ENCODE measurements around the gene FBXW8. TPM values are rescaled to one million over a fixed set of nuclear protein-coding genes. Genes with fewer than 3 reads are reported as not detected.

FBXW8 gene
- polyA plus RNA-seq, 3 donors = 22.0 to 23.7 (median 22.8) TPM

DNA sequence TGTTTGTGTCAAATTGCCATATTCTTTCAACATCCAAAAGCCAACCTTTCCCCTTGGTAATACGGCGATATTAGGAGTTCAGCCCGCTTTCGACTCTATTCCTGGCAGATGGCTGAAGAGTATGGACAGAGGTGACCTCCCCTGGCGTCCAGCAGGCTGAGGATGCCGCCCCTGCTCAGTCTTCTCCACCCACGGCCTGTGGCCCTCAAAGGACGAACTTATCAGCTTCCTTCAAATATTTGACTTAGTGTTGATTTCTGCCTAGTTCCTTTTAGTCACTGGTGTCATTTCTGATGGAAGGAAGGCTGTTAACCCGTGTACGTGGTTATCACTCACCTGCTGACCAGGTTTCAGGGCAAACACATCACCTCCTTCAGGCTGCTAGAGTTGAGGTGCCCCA is 123.5 kb downstream of the FBXW8 start:
- DNase-seq (ENCODE audit: low read depth in 3 of 3, low spot score in 2 of 3) = no peak

DNA sequence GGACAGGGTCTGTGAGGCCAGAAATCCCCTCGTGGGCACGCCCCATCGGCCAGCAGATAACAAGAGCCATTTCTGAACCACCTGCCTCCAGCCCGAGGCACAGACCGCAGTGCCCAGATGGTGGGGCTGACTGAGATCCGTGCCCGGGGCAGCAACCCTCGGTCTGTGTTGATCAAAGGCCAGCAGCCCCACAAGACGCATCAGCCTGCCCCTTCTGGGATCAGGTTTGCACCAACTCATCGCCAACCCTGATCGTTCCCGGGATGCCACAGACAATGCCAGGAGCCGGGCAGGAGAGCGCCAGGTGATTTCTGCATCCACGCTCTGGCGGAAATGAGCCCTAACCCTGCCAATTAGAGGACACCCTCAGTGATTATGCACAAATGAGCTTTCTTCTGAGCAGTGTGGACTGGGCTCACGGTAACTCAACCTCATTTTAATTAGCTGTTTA is 124.0 kb downstream of the FBXW8 start:
- no peak for DNase-seq (ENCODE audit: low read depth in 3 of 3, low spot score in 2 of 3)

GRCh38 chr12:117035287-117035686 is 124.5 kb downstream of the FBXW8 start:
- DNase-seq (ENCODE audit: low read depth in 3 of 3, low spot score in 2 of 3) = no peak

- no peak for DNase-seq (ENCODE audit: low read depth in 3 of 3, low spot score in 2 of 3)
Measured at GRCh38 chr12:117036046-117036445, 125.3 kb downstream of the FBXW8 start.

DNA sequence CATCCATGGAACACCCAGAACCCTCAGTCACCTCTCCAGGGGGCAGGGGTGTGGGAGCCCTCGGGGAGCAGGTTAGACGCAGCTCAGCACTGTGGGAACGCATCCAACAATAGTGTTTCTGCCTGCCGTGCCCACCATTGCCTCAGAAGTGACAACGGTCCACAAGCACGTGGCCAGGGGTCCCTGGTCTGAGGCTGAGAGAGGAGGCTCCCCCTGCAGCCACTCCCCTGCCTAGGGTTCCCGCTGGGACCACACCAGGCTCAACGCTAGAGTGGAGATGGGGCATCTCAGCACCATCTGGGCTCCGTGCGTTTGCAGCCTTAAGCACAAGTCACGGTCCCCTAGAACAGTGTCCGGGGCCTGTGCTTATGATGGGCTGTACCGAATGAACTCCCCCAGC is 125.8 kb downstream of the FBXW8 start:
- DNase-seq (ENCODE audit: low read depth in 3 of 3, low spot score in 2 of 3) = no peak

DNA sequence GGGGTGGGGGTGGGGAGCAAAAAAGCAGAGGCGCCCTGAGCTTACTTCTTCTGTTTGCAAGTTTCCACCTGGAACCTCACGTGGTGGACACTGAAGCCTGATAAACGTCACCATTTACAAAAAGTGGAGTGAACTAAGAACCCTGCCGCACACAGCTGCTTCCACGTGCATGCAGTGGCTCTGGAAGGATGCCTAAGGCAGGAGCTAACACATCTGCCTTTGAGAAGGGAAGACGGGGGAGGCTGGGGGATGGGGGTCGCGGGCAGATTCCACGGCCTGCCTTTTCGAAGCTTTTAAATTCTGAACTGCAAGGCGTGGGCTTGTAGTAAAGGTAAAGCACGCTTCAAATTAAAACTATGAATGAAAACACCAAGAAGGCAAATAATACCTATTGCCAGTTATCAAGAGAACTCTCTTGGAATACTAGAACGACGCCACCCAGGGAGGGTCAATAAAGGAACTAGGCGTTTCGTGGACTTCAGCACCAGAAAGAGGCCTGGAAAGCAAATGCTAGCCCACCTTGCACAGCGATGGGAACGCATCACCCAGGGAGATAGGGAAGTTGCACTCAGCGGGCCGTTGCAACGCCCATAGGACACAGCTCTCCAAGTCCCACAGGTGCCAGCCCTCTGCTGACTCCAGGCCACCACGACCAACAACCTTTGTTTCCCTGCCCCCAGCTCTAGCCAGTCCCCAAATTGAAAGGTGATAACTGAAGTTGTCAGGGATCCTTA is 126.7 kb downstream of the FBXW8 start:
- DNase-seq (ENCODE audit: low read depth in 3 of 3, low spot score in 2 of 3) = no peak

GRCh38 chr12:117038023-117038680 is 127.4 kb downstream of the FBXW8 start:
- no peak for DNase-seq (ENCODE audit: low read depth in 3 of 3, low spot score in 2 of 3)

DNA sequence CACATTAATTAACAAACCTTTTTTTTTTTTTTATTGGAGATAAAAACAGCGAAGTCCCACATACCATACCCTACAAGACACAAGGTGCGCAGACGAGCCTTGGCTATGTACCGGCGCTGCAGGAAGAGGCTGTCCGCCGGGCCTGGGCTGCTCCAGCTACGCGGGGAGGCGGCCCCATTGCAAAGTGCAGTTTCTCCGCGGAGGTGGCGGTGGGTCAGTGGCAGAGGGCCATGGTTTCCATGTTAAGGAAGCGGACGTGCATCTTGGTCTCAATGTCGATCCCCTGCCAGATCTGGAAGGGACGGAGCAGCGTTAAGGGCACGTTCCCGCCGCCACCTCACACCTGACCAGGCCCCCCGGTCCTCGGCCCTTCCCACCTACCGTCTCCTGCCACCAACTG is 128.2 kb downstream of the FBXW8 start:
- no peak for DNase-seq (ENCODE audit: low read depth in 3 of 3, low spot score in 2 of 3)

DNA sequence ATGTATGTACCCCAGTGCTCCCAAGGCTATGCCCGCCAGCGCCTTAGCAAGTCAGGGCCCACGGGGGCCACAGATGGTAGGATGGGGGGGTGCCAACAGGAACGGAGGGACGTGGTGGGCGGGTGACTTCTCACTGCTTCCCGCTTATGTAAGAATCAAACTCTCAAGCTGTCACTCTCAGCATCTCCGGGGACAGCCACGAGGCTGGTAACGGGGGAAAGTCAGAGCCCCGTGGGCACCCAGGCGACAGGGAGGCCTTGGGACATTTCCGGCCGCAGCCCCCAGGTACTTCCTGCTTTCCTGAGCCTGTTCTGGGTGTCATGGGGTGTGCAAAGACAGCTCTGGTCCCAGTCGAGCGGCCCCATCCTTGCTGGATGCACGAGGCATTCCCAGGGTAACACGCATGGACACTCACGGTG is 129.2 kb downstream of the FBXW8 start:
- no peak for DNase-seq (ENCODE audit: low read depth in 3 of 3, low spot score in 2 of 3)

DNA sequence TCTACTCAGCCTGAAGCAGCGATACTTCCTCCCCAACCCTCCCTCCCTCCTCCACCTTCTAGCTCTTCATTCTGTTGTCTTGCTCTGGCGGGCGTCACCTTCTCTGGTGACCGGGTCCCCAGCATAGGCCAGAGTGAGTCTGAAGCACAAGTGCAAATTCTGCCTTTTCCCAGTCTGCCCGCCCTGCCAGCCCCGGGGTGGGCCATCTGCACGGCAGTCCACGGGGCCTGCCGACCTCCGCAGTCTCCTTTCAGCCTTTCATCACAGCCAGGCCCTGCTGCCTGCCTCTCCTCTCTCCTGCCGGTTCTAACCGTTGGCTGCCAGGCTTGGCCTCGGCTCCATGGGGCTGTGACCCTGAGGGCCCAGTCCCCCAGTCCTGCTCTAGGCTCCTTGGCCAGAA is 129.7 kb downstream of the FBXW8 start:
- no peak for DNase-seq (ENCODE audit: low read depth in 3 of 3, low spot score in 2 of 3)

- no peak for DNase-seq (ENCODE audit: low read depth in 3 of 3, low spot score in 2 of 3)
Measured at GRCh38 chr12:117041798-117042170, 131.0 kb downstream of the FBXW8 start.

- DNase-seq (ENCODE audit: low read depth in 3 of 3, low spot score in 2 of 3) = no peak
Measured at GRCh38 chr12:117042171-117042842, 131.6 kb downstream of the FBXW8 start.

GRCh38 chr12:117042862-117043261 is 132.1 kb downstream of the FBXW8 start:
- no peak for DNase-seq (ENCODE audit: low read depth in 3 of 3, low spot score in 2 of 3)

DNA sequence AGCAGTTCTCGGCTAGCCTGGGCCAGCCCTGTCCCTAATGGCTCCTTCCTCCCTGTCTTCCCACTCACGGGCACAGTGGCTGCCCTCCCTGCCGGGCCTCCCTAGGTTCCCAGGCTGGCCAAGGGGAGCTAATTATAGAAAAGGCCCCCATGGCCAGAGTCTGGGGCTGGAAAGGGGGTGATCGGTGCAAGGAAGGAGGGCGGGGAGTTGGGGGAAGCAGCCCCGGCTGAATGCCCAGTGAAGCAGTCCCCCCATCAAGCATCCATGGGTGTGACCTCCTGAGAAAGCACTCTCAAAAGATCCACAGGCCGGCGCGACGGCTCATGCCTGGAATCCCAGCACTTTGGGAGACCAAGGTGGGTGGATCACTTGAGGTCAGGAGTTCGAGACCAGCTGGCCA is 133.6 kb downstream of the FBXW8 start:
- no peak for DNase-seq (ENCODE audit: low read depth in 3 of 3, low spot score in 2 of 3)

DNA sequence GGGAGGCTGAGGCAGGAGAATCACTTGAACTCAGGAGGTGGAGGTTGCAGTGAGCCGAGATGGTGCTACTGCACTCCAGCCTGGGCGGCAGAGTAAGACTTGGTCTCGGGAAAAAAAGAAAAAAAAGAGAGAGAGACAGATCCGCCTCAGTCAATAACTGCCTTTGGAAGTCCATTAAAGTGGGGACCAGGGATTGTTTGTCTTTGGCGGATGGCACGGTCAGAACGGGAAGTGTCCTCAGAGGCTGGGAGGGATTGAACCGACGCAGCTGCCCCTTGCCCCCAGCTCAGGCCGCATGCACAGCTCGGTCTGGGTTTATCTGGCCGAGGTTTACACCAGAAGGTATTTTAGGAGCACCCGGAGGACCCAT is 134.0 kb downstream of the FBXW8 start:
- DNase-seq (ENCODE audit: low read depth in 3 of 3, low spot score in 2 of 3) = no peak

GRCh38 chr12:117045160-117046010 is 134.6 kb downstream of the FBXW8 start:
- no peak for DNase-seq (ENCODE audit: low read depth in 3 of 3, low spot score in 2 of 3)

GRCh38 chr12:117046011-117046369 is 135.2 kb downstream of the FBXW8 start:
- DNase-seq (ENCODE audit: low read depth in 3 of 3, low spot score in 2 of 3) = no peak

- no peak for DNase-seq (ENCODE audit: low read depth in 3 of 3, low spot score in 2 of 3)
Measured at GRCh38 chr12:117046425-117046824, 135.7 kb downstream of the FBXW8 start.

DNA sequence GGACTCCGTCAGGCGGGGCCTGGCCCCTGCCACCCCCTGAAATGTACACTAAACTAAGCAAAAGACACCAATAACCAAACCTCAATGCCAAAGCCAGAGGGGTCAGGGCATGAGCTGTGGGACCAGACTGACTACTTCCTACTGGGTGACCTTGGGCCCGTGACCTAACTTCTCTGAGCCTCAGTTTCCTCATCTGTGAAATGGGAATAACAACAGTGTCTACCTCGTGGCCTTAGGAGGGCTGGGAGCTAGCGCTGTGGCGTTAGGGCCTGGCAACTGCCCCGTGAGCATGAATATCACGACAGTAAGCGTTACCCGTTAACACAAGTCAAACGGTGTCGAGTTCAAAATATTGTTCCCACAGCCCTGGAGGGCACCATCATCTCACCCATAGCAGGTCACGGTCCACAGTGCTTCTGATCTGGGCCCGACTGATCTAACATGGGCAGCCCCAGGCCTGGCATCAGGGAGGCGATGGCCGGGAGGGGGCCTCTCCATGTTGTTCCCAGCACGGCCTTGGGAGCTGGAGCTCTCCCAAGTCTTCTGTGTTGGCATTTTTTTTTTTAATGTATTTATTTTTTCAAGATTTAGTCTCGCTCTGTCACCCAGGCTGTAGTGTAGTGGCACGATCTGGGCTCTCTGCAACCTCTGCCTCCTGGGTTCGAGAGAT is 136.2 kb downstream of the FBXW8 start:
- DNase-seq (ENCODE audit: low read depth in 3 of 3, low spot score in 2 of 3) = no peak

DNA sequence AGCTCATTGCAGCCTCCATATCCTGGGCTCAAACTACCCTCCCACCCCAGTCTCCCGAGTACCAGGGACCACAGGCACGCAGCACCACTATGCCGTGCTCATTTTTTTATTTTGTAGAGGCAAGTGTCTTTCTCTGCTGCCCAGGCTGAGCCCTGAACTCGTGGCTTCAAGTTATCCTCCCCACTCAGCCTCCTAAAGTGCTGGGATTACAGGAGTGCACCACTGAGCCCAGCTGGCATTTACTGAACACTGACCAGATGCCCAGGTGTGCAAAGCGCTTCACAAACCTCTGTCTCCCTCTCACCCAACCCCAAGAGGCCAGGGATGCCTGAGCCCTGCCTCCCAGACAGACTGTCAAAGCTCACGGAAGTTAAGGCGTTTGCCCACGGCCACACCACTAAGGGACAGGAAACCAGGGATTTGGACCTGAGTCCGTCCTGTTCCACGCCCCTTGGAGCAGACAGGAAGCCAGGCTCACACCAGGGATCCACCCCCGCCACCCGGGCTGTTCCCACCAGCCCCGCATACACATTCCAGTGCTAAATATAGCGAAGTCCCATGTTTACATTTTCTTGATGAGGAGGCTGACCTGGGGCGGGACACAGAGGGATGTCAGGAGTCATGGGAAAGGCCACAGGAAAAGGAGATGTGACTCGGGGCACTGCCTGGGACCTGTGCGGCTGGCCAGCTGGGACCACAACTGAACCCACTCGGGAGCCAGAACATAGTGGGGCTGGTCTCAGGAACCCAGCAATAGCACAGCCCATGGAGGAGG is 137.2 kb downstream of the FBXW8 start:
- DNase-seq (ENCODE audit: low read depth in 3 of 3, low spot score in 2 of 3) = no peak
